Activated T-cell treated with anti-CD3 and anti-CD28 coated beads for 4 hours (primary cell): ENCODE data around the gene PRKN.
"Not testable (repeated sequence)": the region's sequence is repeated elsewhere in the genome, so short reads cannot be mapped to it uniquely, and the experiment has no call there.

Experiments
- DNase-seq: peaks from one replicate; pipeline ENCODE4 v3.0.0-alpha.2; 2020

PRKN gene

DNA sequence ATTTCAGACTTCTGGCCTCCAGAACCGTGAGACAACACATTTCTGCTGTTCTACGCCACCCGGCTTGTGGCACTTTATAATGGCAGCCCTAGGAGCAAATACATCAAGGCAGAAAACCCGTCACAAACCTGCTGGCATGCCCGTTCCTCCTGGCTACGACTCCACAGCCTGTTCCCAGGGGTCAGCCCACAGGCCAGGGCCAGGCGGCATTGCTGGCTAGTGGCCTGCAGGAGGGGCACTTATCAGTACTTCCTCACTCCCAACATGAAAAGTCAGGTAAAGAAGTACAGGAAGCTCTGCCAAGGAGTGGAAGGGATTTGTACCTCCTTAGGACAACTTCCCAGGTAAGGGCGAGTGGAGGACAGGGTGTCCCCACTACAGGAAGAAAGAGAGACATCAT is 1230.6 kb downstream of the PRKN start:
- DNase-seq, result no peak

DNA sequence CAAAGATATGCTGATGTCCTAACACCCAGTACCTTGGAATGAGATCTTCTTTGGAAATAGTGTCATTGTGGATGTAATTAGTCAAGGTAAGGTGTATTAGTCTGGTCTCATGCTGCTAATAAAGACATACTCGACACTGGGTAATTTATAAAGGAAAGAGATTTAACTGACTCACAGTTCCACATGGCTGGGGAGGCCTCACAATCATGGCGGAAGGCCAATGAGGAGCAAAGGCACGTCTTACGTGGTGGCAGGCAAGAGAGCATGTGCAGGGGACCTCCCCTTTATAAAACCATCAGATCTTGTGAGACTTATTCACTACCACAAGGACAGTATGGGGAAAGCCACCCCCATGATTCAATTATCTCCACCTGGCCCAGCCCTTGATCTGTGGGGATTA is 1231.3 kb downstream of the PRKN start:
- not testable (repeated sequence) for DNase-seq

DNA sequence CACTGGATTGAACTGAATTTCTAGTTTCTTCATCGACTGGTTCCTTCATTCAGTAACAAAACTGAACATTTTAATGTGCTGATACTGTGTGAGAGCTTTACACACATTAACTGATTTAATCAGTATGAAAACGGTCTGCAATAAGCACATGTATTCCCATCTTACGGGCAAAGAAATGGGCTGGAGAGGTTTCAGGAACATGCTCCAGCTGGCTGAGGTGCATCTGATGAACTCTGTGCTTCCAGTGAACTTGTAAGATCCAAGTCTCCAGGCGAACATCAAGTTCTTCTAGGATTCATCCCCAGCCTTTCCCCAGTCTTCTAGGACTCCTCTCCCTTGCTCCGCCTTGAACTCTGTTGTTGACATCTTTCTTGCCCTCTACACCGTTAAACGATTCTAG is 1233.0 kb downstream of the PRKN start:
- DNase-seq, result no peak

DNA sequence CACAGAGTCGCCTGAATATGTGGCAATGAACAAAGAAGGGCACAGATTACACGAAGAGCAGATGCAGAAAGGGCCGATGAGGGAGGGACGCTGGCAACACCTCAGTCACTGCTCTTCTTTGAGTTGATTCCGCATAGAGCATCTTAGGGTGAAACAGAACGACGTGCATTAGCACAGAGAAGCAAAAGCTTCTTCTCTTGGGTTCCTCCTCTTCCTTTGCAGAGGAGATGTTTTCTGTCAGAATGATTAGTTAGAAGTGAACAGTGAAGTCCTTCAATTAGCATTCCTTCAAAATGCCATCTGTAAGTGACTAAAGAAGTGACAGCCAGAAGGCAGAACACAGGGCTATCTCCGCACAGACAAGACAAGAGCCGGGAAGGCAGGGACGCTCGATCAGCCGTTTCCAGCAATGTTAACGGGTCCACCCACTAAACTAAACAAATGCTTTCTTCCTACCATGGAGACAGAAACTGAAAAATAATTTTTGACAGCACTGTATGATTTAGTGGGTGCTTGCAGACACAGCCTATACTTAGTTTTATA is 1233.9 kb downstream of the PRKN start:
- no peak for DNase-seq

DNA sequence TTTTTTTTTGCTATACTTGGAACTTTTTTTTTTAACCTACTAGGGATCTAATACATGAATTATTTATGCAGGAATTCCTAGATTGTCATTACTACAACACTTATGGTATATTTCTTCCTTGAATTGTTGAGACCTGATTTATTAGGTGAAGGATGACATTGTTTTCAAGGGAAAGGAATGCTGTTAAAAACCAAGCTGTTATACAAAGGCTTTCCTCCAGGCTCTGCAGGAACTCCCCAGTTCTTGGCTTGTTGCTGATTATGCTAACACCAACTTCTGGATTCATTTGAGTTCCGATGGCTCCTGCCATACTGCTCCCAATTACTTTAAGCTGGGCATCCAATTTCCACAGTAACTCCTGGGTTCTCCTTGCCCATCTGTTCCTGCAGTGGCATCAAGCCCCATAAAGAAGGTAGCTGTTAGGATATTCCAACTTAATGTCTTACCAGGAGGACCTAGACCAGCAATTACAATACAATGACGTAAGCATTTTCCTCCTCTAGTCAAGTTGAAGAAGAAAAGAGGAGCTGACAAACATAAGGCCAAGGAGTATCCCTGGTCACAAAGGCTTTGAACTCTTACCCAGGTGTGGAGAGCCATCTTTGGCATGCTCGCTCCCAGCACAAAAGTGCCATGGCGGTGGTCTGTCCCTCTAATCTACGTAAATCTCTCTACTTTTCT is 1237.8 kb downstream of the PRKN start:
- DNase-seq, result no peak

DNA sequence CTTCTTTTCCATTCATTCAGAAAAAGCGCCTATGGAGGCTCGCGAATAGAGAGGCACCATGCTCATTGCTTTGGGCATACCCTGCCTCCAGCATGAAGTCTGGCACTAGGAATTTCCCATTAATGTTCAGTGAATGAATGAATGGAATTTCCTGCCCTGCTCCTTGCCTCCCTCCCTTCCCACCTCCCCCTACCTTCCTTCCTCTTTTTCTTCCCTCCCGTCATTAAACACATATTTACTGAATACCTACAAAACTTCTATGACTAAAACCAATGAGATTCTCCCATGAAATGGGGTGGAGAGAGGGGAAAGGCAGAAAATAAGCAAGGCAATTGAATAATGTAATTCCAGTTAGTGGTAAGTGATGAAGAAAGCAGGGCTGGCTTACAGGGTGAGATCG is 1239.9 kb downstream of the PRKN start:
- no peak for DNase-seq

DNA sequence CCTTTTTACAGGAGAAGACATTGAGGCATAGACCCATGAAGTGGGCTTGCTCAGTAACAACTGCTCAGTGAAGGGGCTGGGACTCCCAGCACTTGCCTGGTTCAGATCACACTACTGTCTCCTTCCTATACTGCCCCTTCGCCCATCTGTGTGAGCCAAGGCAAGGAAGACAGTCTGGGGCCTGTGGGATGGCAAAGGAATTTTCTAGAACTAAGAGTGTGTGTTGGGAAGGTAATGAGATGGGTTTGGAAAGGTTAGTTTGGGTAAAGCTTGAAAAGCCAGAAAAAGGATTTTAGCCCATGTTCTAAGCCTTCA is 1240.4 kb downstream of the PRKN start:
- no peak for DNase-seq

DNA sequence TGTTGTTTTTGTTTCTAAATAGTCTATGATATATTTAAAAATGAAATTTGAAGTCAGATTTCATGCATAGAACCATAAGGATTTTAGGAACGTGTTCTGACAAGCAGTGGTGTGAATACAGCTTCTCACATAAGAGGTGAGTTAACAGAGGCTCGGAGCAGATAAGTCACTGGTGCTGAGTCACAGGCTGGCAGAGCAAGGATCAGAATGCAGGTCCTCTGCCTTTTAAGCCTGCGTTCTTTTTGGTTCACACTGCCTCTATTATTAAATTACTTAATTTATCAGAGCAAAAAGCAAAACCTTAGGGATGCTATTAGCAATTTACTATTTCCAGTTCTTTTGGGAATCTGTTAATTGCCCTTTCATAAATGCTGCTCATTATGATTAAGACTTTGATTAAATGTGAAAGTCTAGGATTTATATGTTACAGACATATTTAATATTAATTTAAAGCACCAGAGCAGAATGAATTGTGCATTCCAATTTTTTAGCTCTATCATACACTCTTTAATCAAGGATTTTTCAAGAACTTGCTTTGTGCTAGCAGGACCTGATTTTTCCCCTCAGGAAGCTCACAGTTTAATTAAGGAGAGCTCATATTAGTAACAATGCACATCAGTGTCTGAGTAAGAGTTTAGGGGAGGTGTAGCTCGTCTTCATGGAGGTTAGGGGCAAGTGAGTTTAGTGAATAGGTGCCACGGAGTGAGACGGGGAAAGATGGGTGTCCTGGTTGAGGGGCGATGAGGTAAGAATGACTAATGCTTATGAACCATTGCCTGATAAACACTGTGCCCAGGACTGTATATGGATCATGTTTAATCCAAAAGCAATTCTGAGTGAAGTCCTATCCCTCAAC is 1241.0 kb downstream of the PRKN start:
- no peak for DNase-seq

DNA sequence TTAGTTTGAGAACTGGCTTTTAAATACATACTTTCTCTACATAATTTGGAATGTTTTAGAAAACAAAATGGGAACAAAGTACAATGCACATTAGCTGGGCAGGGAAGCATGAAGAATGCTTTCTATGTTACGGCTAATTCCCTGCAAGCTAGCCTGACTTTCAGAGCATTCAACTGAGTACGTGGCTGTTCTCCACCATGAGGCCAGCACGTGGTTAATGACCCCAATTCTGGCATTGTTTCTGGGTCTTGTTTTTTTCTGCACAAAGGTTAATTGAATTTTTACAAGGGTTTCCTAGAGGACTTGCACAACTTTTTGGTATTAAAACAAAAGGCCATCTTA is 1245.1 kb downstream of the PRKN start:
- DNase-seq, result no peak

DNA sequence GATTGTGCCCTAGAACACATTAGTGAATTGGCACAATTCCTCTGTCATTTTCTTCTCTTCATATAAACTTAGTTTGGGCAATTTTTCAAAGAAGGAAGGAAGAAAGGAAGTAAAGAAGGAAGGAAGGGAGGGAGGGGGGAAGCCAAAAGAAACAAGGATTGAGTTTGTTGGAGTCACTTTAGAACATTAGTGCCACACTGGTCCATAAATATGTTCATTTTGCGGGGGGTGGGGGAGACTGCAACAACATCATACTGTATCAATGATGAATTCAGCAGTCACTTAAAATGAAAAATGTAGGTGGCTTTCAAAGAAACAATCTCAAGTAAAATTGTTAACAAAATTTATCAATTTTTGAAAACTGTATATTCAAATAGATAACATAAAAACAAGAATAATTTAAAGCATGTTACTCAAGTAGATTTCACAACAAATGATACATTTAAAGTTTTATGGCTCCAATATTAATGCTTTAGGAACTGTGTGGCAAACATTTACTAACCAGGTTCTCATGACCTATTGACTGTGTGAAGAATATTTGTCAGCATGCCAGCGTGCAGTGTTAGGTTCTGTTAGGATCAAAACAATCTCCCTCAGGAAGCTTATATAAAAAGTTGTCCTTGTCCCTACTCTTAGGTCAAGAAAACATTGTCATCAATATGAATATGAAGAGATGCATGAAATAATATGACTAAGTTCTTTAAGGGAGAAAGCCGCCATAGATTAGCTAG is 1245.6 kb downstream of the PRKN start:
- DNase-seq, result no peak

DNA sequence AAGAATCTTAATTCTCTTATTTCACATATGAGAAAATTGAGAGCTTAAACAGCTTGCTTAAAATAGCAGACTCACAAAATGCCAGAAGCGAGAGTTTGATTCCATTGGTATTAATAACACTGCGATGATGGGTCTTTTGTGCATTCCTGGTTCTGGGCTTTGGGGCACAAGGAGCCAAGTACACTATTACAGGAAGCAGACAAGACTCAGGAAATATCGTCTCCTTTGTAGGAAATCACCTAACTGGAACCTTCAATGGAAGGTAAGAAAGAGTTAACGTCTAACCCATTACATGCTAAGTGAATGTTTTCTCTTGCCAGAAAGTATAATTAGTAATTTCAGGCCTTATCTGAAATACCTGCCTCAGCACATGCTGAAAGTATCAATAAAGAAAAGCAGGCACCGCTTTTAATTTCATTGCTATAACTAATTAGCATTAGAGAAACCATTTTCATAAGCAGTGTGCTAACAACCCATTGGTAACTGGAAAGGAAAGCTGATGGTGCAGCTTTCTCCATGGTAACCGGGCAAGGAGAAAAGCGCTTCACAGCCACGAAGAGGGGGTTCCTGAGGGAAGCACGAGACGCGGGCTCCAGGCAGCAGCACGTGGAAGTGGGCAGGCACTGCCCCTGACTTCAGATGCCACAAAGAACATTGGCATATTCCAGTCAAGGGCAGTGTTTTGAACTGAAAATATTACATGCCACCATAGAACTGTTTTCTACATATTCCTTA is 1247.0 kb downstream of the PRKN start:
- no peak for DNase-seq

DNA sequence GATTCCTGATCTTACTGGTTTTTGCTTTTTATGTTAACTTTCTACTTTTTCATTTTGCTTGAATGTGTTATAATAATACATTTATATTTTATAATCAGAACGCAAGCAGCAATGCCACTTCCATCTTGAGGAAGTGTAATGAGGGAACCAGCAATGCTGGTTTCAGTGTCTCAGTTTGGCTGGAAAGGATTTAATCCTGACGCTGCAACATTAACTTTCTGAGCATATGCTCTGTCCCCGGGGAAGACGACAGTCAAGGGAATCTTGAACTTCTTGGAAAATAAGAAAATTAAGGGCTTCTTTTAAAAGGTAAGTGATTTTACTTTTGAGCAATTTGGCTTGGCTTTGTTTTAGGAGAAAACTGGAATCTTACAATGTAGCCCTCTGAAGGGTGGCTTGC is 1248.2 kb downstream of the PRKN start:
- DNase-seq, result no peak

DNA sequence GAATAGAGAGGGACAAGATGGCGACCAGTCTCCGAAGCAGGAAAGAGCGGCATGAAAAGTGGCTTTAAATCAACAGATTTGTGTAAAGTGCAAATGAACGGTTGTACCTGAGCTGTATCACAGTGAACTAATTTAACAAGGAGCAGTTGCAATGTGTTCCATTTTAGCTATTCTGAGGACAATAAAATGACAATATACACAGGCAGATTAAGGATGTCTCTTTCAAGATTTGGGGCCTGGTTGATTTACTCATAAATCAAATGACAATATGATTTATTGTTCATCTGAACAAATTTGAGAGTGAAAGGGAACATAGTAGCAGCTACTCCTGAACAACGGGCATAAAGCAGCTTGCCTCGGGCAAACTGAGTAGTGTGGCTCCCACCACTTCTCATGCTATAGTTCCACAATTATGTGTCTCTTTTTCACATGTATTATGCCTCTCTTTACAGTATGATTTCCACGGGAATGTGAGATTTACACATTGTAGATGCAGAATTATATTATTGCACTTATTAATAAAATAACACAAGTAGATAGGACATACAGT is 1249.6 kb downstream of the PRKN start:
- DNase-seq, result no peak

DNA sequence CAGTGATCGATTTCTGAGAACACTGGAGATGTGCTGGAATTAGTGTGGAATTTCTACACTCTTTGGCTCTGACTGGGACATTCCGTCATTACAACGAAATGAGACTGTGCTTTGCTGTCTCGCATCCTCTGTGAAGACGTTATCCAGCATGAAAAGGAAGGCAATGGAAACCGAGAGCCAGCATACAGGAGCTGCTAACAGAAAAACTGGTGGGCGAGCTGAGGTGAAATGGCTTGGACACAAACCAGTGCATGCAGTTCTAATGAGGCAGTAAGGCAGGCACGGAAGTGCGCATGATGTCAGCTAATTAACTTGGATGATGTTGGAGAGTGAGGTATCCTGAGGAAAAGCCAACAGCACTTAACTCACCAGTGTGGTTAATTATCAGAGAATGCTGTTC is 1250.9 kb downstream of the PRKN start:
- DNase-seq, result no peak

DNA sequence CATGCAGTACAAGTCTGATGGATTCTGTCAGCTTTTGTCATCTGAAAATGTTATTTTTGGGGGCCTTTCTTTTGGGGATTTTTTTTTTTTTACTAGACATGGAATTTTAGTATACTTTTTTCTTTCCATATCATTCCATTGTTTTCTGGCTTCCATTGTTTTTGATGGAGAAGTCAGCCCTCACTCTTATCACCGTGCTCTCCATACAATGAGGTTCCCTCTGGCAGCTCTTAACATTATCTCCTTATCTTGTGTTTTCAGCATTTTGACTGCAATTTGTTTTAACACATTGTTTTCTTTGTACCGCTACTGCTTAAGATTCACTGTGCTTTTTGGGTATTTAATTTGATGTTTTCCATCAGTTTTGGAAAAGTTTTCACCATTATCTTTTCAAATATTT is 1262.2 kb downstream of the PRKN start:
- DNase-seq, result no peak

DNA sequence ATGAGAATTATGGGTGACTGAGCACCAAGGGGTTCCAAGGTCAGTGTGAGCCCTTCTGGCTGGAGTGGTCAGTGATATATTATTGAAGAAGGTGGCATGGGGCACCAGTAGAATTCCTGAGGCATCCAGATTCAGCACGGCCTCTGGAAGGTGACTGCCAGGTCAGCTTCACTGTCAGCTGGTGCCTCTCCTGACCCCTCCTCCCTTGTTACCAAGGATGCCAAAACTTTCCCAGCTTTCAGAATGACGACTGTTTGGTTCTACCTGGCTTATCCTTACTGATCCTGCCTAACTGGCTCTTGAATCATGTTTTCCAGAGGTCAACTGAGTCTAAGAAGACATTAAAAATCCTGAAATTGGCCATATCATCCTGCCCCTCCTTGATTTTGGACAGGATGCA is 1264.5 kb downstream of the PRKN start:
- no peak for DNase-seq

DNA sequence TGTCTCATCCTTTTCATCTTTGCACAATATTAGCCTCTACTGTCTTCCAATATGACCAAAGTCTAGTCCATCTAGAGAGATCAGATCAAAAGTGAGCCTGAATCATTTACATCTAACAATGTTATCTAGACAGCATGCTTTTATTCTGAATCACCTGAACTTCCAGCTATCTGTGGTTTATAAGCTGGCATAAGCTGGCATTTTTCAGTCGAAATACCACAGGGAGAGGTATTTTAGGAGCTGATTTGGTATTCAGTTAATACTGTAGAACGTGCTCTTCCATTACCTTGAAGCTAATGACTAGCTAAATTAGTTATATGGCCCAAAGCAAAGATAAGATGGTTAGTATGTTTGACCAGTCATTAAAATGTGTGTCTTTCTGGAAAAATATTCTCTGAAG is 1265.4 kb downstream of the PRKN start:
- no peak for DNase-seq

DNA sequence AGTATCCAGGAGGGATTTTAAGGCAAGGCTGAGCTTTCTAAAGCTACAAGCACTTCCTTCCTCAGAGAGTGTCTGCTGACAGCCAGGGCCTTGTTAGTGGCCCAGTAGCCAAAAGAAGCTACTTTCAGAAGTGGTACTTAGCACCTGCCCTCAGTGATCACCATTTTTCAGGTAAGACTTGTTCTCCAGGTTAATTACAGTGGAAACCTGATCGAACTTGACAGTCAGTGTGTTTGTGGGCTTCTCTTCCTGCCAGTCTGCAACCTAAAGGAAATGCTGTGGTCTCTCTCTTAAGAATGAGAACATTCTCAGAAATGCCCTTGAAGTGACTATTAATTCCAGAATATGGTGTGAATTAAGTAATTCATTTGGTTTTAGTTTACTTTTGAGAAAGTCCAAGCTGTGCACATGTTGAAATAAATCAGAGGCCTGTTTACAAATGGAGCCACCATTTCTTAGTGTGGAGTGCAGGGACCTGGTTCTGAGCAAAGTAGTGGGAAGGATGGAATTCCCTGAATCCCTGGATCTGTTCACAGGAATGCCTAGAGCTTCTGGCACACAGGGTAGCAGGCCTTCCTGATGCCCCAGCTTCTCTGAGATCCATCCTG is 1268.5 kb downstream of the PRKN start:
- DNase-seq, result no peak

DNA sequence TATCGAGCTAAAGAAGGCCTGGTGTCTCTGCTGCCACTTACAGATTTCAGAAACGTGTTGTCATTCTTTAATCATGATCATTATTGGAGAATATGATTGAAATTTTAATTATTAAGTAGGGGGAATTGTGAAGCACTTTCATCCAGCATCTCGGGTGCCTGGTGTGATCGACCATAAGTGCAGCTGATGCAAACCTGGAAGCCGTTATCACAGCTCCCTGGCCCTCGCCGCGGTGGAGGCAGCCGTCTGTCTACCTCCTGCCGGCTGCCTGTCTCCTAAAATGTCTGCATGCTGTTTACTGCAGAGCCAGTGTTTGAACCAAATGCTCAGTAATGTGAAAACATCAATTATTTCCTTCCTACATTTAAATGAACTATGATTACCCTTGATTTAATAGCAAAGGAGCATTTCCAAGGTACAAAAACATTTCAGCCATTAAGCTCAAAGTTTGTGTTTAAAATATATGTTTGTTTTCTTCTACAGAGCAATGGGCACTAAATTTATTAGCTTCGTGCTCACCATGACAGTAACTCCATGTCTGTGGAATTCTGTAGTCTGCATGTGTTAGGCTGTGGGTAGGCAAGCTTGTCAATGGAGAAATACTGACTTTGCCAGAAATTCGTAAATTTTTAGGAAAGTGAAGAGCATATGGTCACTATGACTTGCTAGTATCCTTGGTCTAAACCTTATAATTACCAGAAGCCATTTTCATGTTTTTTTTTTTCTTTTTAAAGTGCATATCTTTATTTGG is 1269.2 kb downstream of the PRKN start:
- no peak for DNase-seq

DNA sequence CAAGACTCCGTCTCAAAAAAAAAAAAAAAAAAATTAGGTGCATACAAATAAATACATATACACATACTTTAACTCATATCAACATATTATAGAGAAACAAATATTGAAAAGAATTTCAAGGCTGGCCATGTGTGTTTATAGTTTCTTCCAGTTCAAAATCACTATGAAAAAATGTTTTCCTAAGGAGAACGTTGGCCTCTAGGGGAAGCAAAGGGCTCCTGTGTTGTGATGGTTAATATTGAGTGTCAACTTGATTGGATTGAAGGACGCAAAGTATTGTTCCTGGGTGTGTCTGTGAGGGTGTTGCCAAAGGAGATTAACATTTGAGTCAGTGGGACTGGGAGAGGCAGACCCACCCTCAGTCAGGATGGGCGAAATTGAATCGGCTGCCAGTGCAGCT is 1271.7 kb downstream of the PRKN start:
- no peak for DNase-seq

DNA sequence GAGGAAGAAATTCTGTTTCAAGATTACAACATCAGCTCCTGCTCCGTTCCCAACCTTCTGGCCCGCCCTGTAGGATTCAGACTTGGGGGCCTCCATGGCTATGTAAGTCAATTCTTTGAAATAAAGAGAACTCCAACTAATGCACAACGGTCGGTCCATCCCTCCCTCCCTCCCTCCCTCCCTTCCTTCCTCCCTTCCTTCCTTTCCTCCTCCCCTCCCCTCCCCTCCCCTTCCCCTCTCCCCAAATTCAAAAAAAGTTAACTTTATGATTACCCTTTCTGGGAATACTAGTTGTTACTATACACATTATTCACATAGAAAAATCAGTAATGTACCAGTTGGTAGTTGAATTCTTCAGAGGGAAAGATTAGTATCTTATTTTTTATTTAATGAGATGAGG is 1274.0 kb downstream of the PRKN start:
- DNase-seq, result no peak

DNA sequence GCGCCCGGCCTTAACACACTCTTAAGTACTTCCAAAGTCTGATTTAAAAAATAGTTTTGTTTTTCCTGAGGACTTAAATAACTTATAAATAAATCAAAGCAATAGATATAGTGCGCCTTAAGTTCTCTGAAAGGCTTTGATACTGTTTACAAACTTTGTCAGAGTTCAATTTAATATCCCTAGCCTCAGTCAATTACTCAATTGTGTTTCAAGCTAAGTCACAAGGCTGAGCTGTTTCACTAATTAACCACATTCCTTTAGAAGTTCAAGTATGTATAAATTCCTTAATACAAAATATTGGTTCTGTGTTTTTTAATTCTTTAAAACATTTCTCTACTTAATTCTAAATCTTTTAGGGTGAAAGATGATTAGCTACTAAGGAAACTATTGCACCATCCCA is 1275.3 kb downstream of the PRKN start:
- DNase-seq, result no peak
